ENCODE measurements around the gene NFATC2. TPM values are rescaled to one million over a fixed set of nuclear protein-coding genes. Genes with fewer than 3 reads are reported as not detected.

NFATC2 gene
- total RNA-seq, 1 donor from 2014 or later: 4.8 TPM

DNA sequence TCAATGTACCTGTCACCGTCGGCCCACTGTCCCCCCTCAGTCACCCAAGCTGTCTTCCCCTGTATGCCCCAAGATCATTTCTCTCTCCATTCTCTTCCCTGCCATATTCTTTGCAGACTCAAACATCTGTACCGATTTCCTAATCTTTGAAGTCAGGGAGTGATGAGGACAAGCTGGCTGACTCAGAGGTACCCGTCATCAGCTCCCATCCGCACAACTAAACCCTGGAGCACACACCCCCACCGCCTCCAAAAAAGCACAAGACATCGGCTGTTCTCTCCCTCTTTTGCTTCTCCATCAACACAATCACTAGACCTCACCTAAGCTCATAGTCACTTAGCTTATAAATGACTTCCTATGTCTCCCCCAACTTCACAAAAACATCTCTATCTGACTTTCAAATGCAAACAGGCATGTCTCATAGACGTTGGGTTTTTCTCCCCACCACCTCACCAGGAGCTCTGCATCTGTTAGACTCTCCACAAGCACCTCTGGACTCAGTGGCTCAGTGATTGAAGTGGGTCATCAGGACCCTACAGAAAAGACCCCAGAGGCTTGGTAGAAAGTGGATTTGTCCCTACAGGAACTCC is 11.5 kb upstream of the NFATC2 start:
- Mint-ChIP-seq H3K27ac (no peak overlapping the region), H3K4me3 (no peak overlapping the region), H3K36me3 (peaks cover 5% of the 10 kb centered on the region), H3K27me3 (peaks cover 19% of the 10 kb centered on the region), H3K9me3 (peaks cover 4% of the 10 kb centered on the region), H3K4me1 (ENCODE audit: unreplicated experiment) (no peaks in the 10 kb centered on the region)
- TF ChIP-seq, protein P1, sequence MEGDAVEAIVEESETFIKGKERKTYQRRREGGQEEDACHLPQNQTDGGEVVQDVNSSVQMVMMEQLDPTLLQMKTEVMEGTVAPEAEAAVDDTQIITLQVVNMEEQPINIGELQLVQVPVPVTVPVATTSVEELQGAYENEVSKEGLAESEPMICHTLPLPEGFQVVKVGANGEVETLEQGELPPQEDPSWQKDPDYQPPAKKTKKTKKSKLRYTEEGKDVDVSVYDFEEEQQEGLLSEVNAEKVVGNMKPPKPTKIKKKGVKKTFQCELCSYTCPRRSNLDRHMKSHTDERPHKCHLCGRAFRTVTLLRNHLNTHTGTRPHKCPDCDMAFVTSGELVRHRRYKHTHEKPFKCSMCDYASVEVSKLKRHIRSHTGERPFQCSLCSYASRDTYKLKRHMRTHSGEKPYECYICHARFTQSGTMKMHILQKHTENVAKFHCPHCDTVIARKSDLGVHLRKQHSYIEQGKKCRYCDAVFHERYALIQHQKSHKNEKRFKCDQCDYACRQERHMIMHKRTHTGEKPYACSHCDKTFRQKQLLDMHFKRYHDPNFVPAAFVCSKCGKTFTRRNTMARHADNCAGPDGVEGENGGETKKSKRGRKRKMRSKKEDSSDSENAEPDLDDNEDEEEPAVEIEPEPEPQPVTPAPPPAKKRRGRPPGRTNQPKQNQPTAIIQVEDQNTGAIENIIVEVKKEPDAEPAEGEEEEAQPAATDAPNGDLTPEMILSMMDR (conservative IDR thresholded peaks at IDR 0.05): no peak
- DNase-seq (ENCODE audit: extremely low spot score, unreplicated experiment): no peak

GRCh38 chr20:51551186-51551585 is 8.7 kb upstream of the NFATC2 start:
- H3K36me3 Mint-ChIP-seq: peaks cover 5% of the 10 kb centered on the region
- no peak for DNase-seq (ENCODE audit: extremely low spot score, unreplicated experiment)
- H3K27ac Mint-ChIP-seq: no peak overlapping the region
- H3K27me3 Mint-ChIP-seq: peaks cover 38% of the 10 kb centered on the region
- H3K9me3 Mint-ChIP-seq: peaks cover 4% of the 10 kb centered on the region
- TF ChIP-seq, protein P1 (conservative IDR thresholded peaks at IDR 0.05): no peak
- no peak overlapping the region for H3K4me3 Mint-ChIP-seq
- H3K4me1 Mint-ChIP-seq (ENCODE audit: unreplicated experiment): no peaks in the 10 kb centered on the region

- peaks cover 45% of the 10 kb centered on the region for H3K27me3 Mint-ChIP-seq
- H3K4me1 Mint-ChIP-seq (ENCODE audit: unreplicated experiment): no peaks in the 10 kb centered on the region
- H3K27ac Mint-ChIP-seq: no peak overlapping the region
Observed at GRCh38 chr20:51549474-51549873, 7.0 kb upstream of the NFATC2 start.

GRCh38 chr20:51547951-51548350 is 5.4 kb upstream of the NFATC2 start:
- Mint-ChIP-seq H3K9me3 (no peaks in the 10 kb centered on the region), H3K4me1 (ENCODE audit: unreplicated experiment) (no peaks in the 10 kb centered on the region), H3K36me3 (no peaks in the 10 kb centered on the region), H3K4me3 (no peak overlapping the region), H3K27ac (no peak overlapping the region), H3K27me3 (peaks cover 54% of the 10 kb centered on the region)
- TF ChIP-seq, protein P1 (conservative IDR thresholded peaks at IDR 0.05): no peak
- DNase-seq (ENCODE audit: extremely low spot score, unreplicated experiment): no peak

More at GRCh38 chr20:51549474-51549873, 7.0 kb upstream of the NFATC2 start:
- Mint-ChIP-seq H3K36me3 (no peaks in the 10 kb centered on the region), H3K4me3 (no peak overlapping the region), H3K9me3 (no peaks in the 10 kb centered on the region)
- TF ChIP-seq, protein P1 (conservative IDR thresholded peaks at IDR 0.05): no peak
- no peak for DNase-seq (ENCODE audit: extremely low spot score, unreplicated experiment)

- Mint-ChIP-seq H3K27ac (no peak overlapping the region), H3K4me3 (no peak overlapping the region), H3K9me3 (no peaks in the 10 kb centered on the region), H3K36me3 (no peaks in the 10 kb centered on the region), H3K4me1 (ENCODE audit: unreplicated experiment) (peaks cover 14% of the 10 kb centered on the region), H3K27me3 (peaks cover 59% of the 10 kb centered on the region)
- TF ChIP-seq, protein P1 (conservative IDR thresholded peaks at IDR 0.05): no peak
- no peak for DNase-seq (ENCODE audit: extremely low spot score, unreplicated experiment)
Observed at GRCh38 chr20:51545515-51545914, 3.0 kb upstream of the NFATC2 start.
